ENCODE measurements around the gene MRC2. TPM values are rescaled to one million over a fixed set of nuclear protein-coding genes. Genes with fewer than 3 reads are reported as not detected.
A peak's percentile ranks its signal among the peaks of the same experiment; 100 is the strongest.

Gene MRC2
- total RNA-seq, 4 donors from 2014 or later, result 18.8 to 53.0 (median 20.6) TPM

- intact Hi-C loops (cut with DNase I; ENCODE audit: low total_unique reads), result loop anchor here (5.0 kb wide), 1 partner anchor 266 kb away; the partner anchor contains the start of gene TANC2
- no peak for TF ChIP-seq POLR2A (IDR thresholded peaks at IDR 0.05)
- DNase-seq (ENCODE audit: low spot score in 2 of 2), result no peak
- 72 to 83% methylated on average over 11 to 12 of the region's 12 CpGs for WGBS, 2 donors
- no peak overlapping the region for H3K4me3 ChIP-seq (ENCODE audit: low read depth, poor library complexity, severe bottlenecking)
Observed at GRCh38 chr17:62700964-62701705, 73.7 kb downstream of the MRC2 start.

- no peak for TF ChIP-seq POLR2A (IDR thresholded peaks at IDR 0.05)
- no peak for TF ChIP-seq CTCF (IDR thresholded peaks at IDR 0.05)
- 85 to 88% methylated on average over 8 of the region's 8 CpGs for WGBS, 2 donors
- no peak overlapping the region for H3K4me3 ChIP-seq (ENCODE audit: low read depth, poor library complexity, severe bottlenecking)
- intact Hi-C loops (cut with DNase I; ENCODE audit: low total_unique reads), result loop anchor here (5.0 kb wide), 1 partner anchor 266 kb away; the partner anchor contains the start of gene TANC2
- no peak for DNase-seq (ENCODE audit: low spot score in 2 of 2)
Observed at GRCh38 chr17:62701706-62702085, 74.2 kb downstream of the MRC2 start.

- H3K4me3 ChIP-seq (ENCODE audit: low read depth, poor library complexity, severe bottlenecking), result no peak overlapping the region
- intact Hi-C loops (cut with DNase I; ENCODE audit: low total_unique reads), result loop anchor here (5.0 kb wide), 1 partner anchor 264 kb away; the partner anchor contains the start of gene TANC2
- DNase-seq (ENCODE audit: low spot score in 2 of 2), result no peak
- 47 to 53% methylated on average over 6 of the region's 6 CpGs for WGBS, 2 donors
- TF ChIP-seq CTCF (IDR thresholded peaks at IDR 0.05) (no peak), POLR2A (IDR thresholded peaks at IDR 0.05) (no peak)
Observed at GRCh38 chr17:62702746-62703260, 75.3 kb downstream of the MRC2 start.

- TF ChIP-seq POLR2A (IDR thresholded peaks at IDR 0.05), result no peak
- no peak for TF ChIP-seq CTCF (IDR thresholded peaks at IDR 0.05)
- intact Hi-C loops (cut with DNase I; ENCODE audit: low total_unique reads), result loop anchor here (5.0 kb wide), 1 partner anchor 264 kb away; the partner anchor contains the start of gene TANC2
- no peak for DNase-seq (ENCODE audit: low spot score in 2 of 2)
- H3K4me3 ChIP-seq (ENCODE audit: low read depth, poor library complexity, severe bottlenecking), result no peak overlapping the region
- WGBS, 2 donors, result 13 to 22% methylated on average over 8 to 11 of the region's 16 CpGs
Observed at GRCh38 chr17:62703261-62703775, 75.8 kb downstream of the MRC2 start.

GRCh38 chr17:62703776-62704380 is 76.4 kb downstream of the MRC2 start:
- H3K4me3 ChIP-seq (ENCODE audit: low read depth, poor library complexity, severe bottlenecking), result peak overlapping the region; percentile 33
- TF ChIP-seq CTCF (IDR thresholded peaks at IDR 0.05) (no peak), POLR2A (IDR thresholded peaks at IDR 0.05) (no peak)
- intact Hi-C loops (cut with DNase I; ENCODE audit: low total_unique reads), result loop anchor here (5.0 kb wide), 1 partner anchor 263 kb away; the partner anchor contains the start of gene TANC2
- WGBS, 2 donors, result 0 to 2% methylated on average over 11 to 35 of the region's 80 CpGs
- peak; percentile 61 to 95 for DNase-seq (ENCODE audit: low spot score in 2 of 2)
